ENCODE results near the gene ZFHX3. TPM values are rescaled to one million over a fixed set of nuclear protein-coding genes. Genes with fewer than 3 reads are reported as not detected.

ZFHX3 gene
- total RNA-seq, 1 donor from 2014 or later = 19.8 TPM

GRCh38 chr16:73042807-73043206 is 5.1 kb downstream of the ZFHX3 start:
- no peak for DNase-seq (ENCODE audit: extremely low read depth, low read depth, low spot score)

DNA sequence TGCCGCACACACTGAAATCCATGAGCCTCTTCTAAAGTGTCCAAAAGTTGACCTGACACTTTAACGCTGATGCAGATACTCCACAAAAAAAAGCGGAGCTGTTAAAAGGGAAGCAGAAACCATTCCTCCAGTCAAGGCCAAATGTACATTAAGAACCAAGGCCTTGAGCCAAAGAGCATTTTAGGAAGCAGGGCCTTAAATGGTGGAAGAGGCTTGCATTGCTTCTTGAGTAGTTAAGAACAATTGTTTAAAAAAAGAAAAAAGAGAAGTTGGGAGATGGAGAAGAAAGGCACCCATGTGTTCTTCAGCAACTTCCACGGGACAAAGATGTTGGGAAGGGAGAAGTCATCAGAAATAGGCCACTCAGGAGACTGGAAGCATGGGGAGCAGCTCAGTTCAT is 6.3 kb downstream of the ZFHX3 start:
- no peak for DNase-seq (ENCODE audit: extremely low read depth, low read depth, low spot score)

- DNase-seq (ENCODE audit: extremely low read depth, low read depth, low spot score) = no peak
These were observed 7.1 kb downstream of the ZFHX3 start for GRCh38 chr16:73040735-73041402.

DNA sequence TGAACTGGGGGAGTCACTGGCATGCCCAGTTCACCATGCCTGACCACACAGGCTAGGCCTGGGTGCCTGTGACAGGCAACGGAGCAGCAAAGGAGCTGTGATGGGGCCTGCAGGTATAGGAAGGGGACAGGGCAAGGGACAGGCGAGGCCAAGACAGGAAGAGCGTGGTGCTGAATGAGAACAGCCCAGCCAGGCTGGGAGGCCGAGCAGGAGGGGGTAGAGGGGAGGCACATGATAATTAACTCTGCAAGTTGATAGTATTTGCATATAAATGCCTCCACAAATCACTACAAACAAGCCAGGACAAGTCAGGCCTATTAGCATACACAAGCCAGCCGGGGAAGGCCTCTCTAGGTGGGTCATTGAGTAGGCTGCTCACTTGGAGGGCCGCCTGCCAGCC is 7.8 kb downstream of the ZFHX3 start:
- DNase-seq (ENCODE audit: extremely low read depth, low read depth, low spot score) = no peak

GRCh38 chr16:73037845-73038570 is 9.9 kb downstream of the ZFHX3 start:
- DNase-seq (ENCODE audit: extremely low read depth, low read depth, low spot score) = no peak

DNA sequence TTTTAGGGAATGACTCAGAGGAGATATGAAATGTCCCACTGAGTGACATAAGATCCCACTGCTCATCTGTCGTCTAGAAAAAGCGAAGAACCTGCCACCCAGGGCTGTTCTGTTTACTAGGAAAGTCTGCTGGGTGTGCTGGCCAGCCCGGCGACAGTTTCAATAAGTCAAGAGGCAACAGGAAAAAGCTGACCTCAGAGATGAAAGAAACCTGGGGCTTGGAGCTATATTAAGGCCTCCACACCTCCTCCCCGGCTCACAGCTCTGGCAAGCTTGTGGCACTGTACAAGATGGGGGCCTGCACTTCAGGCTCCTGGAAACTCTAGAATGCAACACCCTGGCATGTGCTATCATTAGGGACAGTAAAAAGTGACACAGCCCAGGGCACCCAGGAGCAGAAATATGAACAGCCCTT is 10.6 kb downstream of the ZFHX3 start:
- no peak for DNase-seq (ENCODE audit: extremely low read depth, low read depth, low spot score)

DNA sequence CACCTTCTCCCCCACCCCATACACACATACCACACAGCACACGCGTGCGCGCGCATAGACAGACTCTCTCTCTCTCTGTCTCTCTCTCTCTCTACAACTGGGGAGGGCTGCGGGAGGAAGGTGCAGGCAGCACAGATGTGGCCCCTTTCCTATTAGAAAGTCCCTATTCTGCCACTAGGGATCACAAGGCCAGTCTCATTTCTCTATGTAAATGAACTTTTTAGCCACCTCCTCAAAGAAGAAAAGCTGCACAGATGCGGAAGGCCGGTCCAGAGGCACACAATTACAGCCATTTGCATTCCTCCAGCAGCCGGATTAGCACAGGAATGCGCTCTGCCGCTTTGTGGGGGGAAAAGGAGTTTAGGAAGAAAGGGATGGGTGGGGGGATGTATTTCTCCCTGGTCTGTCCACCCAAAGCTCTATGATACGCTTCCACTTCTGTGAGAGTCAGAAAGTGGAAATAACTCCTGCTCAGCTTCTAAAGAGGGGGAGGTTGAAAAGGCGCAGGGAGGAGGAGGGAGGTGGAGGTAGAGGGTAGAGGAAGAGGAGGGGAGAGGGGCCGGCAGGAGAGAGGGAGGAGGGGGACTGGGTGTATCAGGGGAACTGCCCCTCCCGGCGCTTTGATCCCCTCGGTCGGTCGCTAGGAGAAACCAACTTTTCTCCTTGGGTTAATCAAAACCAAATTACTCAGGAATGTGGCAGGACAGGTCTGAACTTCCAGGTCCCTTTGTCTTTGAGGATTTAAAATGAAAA is 11.7 kb downstream of the ZFHX3 start:
- no peak for DNase-seq (ENCODE audit: extremely low read depth, low read depth, low spot score)

GRCh38 chr16:73034374-73034773 is 13.6 kb downstream of the ZFHX3 start:
- no peak for DNase-seq (ENCODE audit: extremely low read depth, low read depth, low spot score)

DNA sequence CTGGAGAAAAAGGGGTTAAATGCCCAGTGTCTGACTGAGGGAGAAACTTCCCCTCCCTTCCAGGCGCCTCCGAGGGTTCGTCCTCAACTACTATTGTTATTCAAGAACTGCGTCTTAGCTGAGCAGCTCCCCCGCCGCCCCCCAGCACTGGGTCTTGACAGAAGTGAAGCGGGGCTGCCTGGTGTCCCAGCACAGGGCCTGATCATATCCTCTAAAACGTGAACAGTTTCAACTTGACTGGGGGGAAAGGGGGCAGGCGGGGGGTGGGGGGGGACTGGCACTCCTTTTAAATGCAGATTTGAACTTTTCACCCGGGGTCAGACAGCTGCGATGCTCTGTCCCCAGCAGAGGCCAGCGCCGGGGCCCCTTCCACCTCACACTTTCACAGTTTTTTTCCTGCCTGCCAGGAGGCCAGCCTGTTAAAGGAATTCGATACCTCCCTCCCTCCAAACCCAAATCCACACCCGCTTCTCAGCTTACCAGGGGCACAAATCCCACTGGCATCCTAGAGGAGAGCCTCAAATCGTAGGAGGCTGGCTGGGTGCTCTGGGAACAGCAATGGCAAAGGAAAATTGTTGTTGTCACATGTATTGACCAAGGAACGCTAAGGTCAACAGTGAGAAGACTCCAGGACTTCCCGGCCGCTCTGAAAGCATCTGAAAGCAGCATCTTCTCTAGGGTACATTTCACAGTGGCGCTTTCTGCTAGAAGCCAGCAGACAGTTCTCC is 14.5 kb downstream of the ZFHX3 start:
- no peak for DNase-seq (ENCODE audit: extremely low read depth, low read depth, low spot score)

DNA sequence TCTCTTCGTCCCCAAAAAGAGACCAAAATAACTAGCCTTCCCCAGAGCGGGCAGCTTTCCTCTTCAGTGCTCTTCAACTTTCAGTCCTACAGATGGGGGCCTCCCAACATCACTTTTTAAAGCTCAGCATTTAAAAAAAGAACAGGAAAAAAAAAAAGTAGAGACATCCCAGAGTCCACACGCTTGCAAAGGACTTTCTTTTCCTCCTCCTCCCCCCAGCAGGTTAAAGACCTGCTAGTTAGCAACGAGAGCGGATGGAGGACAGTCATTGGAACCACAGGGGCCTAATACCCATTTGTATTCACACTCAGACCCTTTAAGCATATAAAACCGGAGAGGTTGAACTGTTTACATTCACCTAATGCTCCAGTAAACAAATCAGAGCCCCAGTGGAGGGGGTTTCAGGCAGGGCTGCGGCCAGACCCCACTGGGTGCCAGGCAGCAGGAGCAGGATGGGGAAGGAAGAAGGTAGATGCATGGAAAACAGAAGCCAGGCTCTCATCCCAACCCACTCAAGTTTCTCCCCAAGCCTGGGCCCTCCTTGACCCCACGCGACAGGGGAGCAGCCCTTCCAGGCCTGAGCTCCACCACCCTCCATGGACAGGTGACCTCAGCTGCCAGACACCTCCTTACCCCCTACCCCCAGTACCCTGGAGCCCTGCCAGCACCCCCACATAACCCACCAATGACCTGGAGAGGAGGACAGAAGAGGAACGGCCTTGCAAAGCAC is 15.2 kb downstream of the ZFHX3 start:
- no peak for DNase-seq (ENCODE audit: extremely low read depth, low read depth, low spot score)

- no peak for DNase-seq (ENCODE audit: extremely low read depth, low read depth, low spot score)
These were observed 15.9 kb downstream of the ZFHX3 start for GRCh38 chr16:73031984-73032383.

DNA sequence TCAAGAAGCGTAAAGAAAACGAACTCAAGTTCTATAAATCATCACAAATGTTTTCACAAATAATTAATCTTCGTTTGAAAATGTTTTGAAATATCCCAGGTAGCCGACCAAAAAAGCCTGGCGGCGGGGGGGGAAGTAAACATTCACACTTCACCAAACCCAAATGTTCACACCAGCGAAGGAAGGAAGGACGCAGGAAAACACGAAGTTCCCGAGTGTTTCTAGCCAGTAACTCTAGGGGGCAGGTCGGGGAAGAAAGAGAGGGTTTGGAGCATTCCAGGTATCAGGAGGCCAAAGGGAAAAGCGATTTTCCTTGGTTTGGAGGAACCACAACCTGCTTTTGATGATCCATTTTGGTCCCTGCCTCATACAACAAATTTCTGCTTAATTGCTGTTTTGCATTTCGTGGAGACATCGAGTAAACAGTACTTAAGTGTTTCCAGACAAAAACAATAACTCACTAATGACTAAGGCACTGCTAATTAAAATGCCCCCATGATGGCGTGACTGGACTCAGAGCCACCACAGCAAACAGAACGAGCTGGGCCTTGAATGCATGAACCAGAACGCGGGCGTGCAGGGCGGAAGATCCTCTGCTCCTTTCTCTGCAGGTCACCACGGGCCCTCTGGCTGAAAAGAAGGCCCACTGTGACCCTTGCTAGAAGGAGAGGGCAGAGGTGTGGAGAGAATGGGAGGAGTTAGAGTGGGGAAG is 16.6 kb downstream of the ZFHX3 start:
- DNase-seq (ENCODE audit: extremely low read depth, low read depth, low spot score) = no peak

GRCh38 chr16:73028721-73029361 is 19.1 kb downstream of the ZFHX3 start:
- DNase-seq (ENCODE audit: extremely low read depth, low read depth, low spot score) = no peak

- no peak for DNase-seq (ENCODE audit: extremely low read depth, low read depth, low spot score)
These were observed 19.7 kb downstream of the ZFHX3 start for GRCh38 chr16:73028263-73028662.

- no peak for DNase-seq (ENCODE audit: extremely low read depth, low read depth, low spot score)
These were observed 20.2 kb downstream of the ZFHX3 start for GRCh38 chr16:73027685-73028111.

DNA sequence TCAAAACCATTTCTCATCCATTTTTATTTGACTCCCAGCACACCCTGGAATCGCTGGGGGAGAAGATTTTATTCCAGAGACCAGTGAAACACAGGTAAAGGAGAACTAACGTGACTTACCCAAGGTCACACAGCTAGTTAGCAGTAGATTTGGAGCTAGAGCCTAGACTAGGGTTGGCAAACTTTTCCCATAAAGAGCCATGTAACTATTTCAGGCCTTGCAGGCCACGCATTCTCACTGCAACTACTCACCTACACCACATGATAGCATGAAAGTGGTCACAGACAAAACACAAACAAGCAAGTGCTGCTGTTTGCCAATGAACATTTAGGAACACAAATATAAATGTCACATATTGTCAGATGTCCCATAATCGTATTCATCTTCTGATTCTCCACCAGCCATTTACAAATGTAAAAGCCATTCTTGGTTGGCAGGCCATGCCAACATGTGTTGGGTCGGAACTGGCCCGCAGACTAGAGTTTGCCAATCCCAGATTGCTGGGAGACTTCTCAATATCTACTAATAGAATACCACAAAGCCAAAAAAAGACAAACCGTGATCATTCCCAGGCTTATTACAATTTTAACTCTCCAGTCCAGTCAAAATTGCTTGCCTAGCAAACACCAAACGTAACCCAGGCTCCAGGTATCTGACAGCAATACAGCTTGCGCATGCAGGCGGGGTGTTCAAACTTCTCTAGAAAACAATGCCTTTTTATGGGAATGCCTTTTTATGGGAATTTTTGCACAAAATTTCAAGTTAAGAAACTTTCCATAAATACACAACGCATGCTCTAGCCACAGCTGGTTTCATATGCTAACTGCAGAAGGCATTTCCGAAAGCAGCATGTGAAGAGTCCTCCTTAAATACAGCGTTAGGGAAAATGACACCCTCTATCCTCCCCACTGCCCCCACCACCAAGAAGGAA is 20.9 kb downstream of the ZFHX3 start:
- no peak for DNase-seq (ENCODE audit: extremely low read depth, low read depth, low spot score)

DNA sequence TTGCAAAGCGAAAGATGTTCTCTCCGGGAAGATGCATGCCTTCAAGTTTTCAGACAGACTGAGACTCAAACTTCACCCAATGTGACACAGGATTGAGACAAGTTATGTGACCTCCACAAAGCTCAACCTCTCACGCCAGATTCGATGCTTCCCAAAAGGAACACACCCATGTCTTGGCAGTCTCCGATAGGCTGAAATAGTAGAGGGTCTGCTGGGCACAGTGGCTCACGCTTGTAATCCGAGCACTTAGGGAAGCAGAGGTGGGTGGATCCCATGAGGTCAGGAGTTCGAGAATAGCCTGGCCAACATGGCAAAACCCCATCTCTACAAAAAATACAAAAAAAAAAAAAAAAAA is 22.1 kb downstream of the ZFHX3 start:
- no peak for DNase-seq (ENCODE audit: extremely low read depth, low read depth, low spot score)

DNA sequence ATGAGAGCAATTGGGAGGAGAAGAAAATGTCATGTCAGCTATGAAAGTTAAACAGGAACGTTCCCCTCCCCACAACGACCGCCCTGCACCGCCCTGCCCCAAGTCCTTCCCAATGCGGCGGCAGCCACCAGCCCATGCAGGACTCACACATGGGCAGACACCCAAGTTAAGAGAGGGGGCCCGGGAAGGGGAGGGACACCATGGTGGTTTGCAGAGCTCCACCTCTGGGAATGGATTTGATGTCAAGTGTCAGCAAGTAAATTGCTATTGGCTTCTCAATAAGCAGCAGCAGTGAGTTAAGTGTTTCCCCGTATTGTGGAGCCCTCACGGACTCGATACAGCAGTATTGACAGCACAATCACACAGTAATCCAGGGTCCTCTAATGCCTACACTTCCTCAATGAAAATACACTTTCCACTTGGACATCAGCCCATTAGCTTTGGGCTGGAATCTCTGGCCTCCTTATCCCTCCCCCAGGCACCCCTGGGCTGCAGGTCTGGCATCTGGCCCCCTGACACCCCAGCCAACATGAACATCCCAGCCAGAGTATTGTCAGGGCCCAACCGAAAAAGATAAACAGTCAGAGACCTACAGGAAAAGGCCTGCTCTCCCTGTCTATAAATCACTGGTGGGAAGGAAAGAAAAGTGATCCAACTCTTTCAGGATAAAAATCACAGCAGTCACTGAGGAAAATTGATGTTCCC is 22.6 kb downstream of the ZFHX3 start:
- no peak for DNase-seq (ENCODE audit: extremely low read depth, low read depth, low spot score)

All from glomerular endothelial cell (primary cell).